B cell (primary cell): ENCODE measurements around the gene CPM.
"Not testable (repeated sequence)": the region's sequence is repeated elsewhere in the genome, so short reads cannot be mapped to it uniquely, and the experiment has no call there.

Experiments
- CTCF ChIP-seq: fragments of 200-600 bp; IDR thresholded peaks from one replicate; pipeline ENCODE4 v1.8.0; 2022; ENCODE audit warnings: antibody characterized with exemption, mild to moderate bottlenecking
- EZH2 ChIP-seq: IDR thresholded peaks from 2 replicates; pipeline ENCODE4 v1.6.1; 2012; ENCODE audit warnings: borderline replicate concordance, low read depth, mild to moderate bottlenecking, moderate library complexity, low read length; ENCODE audit not compliant: insufficient read depth, poor library complexity, severe bottlenecking

GRCh38 chr12:68841175-68841574 lies 91.8 kb downstream of the CPM start:
- TF ChIP-seq CTCF, EZH2: not testable (repeated sequence)
